ENCODE measurements around the gene PAPPA. TPM values are rescaled to one million over a fixed set of nuclear protein-coding genes. Genes with fewer than 3 reads are reported as not detected.

Gene PAPPA
- total RNA-seq, 1 donor from 2014 or later, result 0.52 TPM

DNA sequence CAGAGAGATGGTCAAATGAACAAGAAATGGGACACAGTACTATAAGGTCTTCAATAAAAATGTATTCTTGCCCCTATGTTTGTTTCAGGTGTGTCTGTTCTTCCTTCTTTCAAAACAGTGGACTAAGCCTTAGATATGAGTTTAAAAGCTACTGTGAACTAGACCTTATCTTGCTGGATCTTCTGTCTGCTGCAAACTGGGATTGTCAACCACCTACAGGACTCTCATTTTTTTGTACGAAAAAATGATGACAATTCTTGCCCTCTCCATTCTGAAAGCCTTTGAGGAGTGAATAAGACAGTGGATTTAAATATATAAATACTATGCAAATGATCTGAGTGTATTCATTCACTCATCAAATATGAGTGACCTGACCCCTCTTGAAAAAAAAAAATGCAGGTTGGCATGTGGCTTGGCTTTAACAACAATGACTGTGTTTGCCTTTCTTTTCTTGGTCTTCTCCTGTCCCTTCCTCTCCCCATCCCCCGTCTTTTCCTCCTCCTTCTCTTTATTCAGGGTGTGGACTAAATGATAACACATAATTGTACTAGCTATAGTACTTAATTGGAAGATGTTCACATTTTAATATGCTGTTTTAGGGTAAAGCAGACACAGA, 298.0 kb downstream of the PAPPA start:
- Histone ChIP-seq H3K27me3 (ENCODE audit: control insufficient read depth in 3 of 3, insufficient read depth in 3 of 3, low read length in 3 of 3) (no peaks in the 10 kb centered on the region), H3K9me3 (ENCODE audit: control insufficient read depth in 3 of 3, low read length in 3 of 3) (peaks cover 0 to 4% (median 0%) of the 10 kb centered on the region in 3 donors), H3K9ac (ENCODE audit: low read depth in 1 of 3, low read length in 3 of 3) (no peak overlapping the region), H3K36me3 (ENCODE audit: control insufficient read depth in 3 of 3, insufficient read depth in 3 of 3, low read length in 3 of 3) (no peaks in the 10 kb centered on the region), H3K4me1 (ENCODE audit: control insufficient read depth in 3 of 3, insufficient read depth in 3 of 3, low read length in 3 of 3) (no peaks in the 10 kb centered on the region), H3K4me3 (ENCODE audit: low read length in 3 of 3) (no peak overlapping the region), H3K27ac (ENCODE audit: low read depth, low read length) (no peak overlapping the region)
